Heart right ventricle (tissue), 16 donors: ENCODE results near the gene IL12RB1. TPM values are rescaled to one million over a fixed set of nuclear protein-coding genes. Genes with fewer than 3 reads are reported as not detected.

ENCODE experiments used
- ATAC-seq, 8 donors: fragments of 200-7000 bp; cut with Tn5 transposase; one replicate each; pipeline ENCODE4 v1.9.1; 2020; ENCODE audit warnings: mild to moderate bottlenecking in 8 of 8, moderate library complexity in 8 of 8, moderate number of reproducible peaks in 1 of 8
- DNase-seq, 2 donors: peaks; one replicate each; pipeline ENCODE4 v3.0.0-alpha.2; 2020
- H3K27ac ChIP-seq, 10 donors: fragments of 200-600 bp; sonication (generic) in 2 of 10; one replicate each; pipeline versions ENCODE4 v1.5.0 to v1.8.0; 2020 to 2022; ENCODE audit warnings: mild to moderate bottlenecking in 3 of 10
- H3K27me3 ChIP-seq, 7 donors: fragments of 200-600 bp; one replicate each; pipeline ENCODE4 v1.8.0; 2021 to 2022; ENCODE audit warnings: mild to moderate bottlenecking in 2 of 7
- H3K36me3 ChIP-seq, 9 donors: fragments of 200-600 bp; sonication (generic) in 1 of 9; one replicate each; pipeline versions ENCODE4 v1.5.0 to v1.8.0; 2020 to 2022; ENCODE audit warnings: mild to moderate bottlenecking in 2 of 9
- H3K4me1 ChIP-seq, 9 donors: fragments of 200-600 bp; sonication (generic) in 1 of 9; one replicate each; pipeline versions ENCODE4 v1.5.0 to v1.8.0; 2020 to 2022; ENCODE audit warnings: mild to moderate bottlenecking in 4 of 9
- H3K4me3 ChIP-seq, 10 donors: fragments of 200-600 bp; sonication (generic) in 2 of 10; one replicate each; pipeline versions ENCODE4 v1.5.0 to v1.8.0; 2020 to 2022; ENCODE audit warnings: mild to moderate bottlenecking in 7 of 10, moderate library complexity in 2 of 10
- H3K9me3 ChIP-seq, 11 donors: fragments of 200-600 bp in 10 of 11; sonication (generic) in 2 of 11; one replicate each; pipeline versions ENCODE4 v1.5.0 to v1.8.0; 2013 to 2022; ENCODE audit warnings: mild to moderate bottlenecking in 2 of 11, control low read depth in 1 of 11, moderate library complexity in 1 of 11
- WGBS, 2 donors: extraction: QIAGEN DNeasy Blood & Tissue Kit; methylation state at CpG; one replicate each; pipeline ENCODE4 v1.1.7; 2013; ENCODE audit warnings: inconsistent platforms in 1 of 2; 5-methylcytosine and 5-hydroxymethylcytosine counted together
- intact Hi-C, 10 donors: fragments of 100-400 bp; cut with DNase I; formaldehyde crosslinking; loops; one replicate each; pipeline versions ENCODE4 v1.11.1 to v1.14.2; 2022
- polyA plus RNA-seq, 2 donors: library from polyadenylated mRNA; stranded (reverse); fragments of 200-250 nt; gene quantifications; one replicate each; pipeline ENCODE4 v1.2.3, GENCODE V29; 2013
- total RNA-seq, 10 donors: library from RNA; stranded (reverse); fragmentation: NEBNext Ultra II Directional in 3 of 10; extraction: Animal tissue kit (Norgen Biotek cat#: 25700) in 3 of 10; gene quantifications; one replicate each; pipeline versions ENCODE4 v1.2.1 to v1.2.4, GENCODE V29; 2021 to 2023
- TF ChIP-seq, protein P1 (sequence below), 9 donors: fragments of 200-600 bp; sonication (generic) in 2 of 9; IDR thresholded peaks; one replicate each; pipeline versions ENCODE4 v1.5.0 to v1.8.0; 2021 to 2022; ENCODE audit warnings: antibody characterized with exemption in 9 of 9, mild to moderate bottlenecking in 5 of 9, moderate library complexity in 1 of 9
- donor health status: Arrhythmogenic right ventricular cardiomyopathy.
- donor health status: ischemic (EF 13 %, LVEDD 7.1; RV severe dilation, severe dysfunction).
- donor health status: healthy with polysubstance abuse.
- donor health status: DM: no; HTN: yes; CAD: no.
- donor health status: DM: no; HTN: no; CAD: no.
- donor health status: ischemic (EF 25% LVEDD 6.9; RV normal size, moderate dysfunction).
- donor health status: ischemic (EF 25% LVEDD 5.7; RV mildly dilated, moderate dysfunction).
- donor health status: healthy.
- donor health status: DM: yes; HTN: yes; CAD: no.
- donor health status: Ischemic cardiomyopathy.
- donor health status: ischemic (EF 35%, LVEDD 5.7; RV mildly dilated, moderate dysfunction).
- donor health status: nonischemic (EF 11% LVEDD 7.7; RV severe dilation, severe dysfunction).
- donor health status: DM: yes; HTN: yes; CAD: no.
- donor health status: PGD.
- donor health status: ischemic (EF 29% LVEDD 5.4; RV normal size, mild dysfunction).
- donor health status: nonischemic (EF 23%, LVEDD 6.1; RV moderate dilation, normal function).

Gene IL12RB1
- total and polyA plus RNA-seq, 12 donors: 0.24 to 5.4 (median 0.44) TPM

DNA sequence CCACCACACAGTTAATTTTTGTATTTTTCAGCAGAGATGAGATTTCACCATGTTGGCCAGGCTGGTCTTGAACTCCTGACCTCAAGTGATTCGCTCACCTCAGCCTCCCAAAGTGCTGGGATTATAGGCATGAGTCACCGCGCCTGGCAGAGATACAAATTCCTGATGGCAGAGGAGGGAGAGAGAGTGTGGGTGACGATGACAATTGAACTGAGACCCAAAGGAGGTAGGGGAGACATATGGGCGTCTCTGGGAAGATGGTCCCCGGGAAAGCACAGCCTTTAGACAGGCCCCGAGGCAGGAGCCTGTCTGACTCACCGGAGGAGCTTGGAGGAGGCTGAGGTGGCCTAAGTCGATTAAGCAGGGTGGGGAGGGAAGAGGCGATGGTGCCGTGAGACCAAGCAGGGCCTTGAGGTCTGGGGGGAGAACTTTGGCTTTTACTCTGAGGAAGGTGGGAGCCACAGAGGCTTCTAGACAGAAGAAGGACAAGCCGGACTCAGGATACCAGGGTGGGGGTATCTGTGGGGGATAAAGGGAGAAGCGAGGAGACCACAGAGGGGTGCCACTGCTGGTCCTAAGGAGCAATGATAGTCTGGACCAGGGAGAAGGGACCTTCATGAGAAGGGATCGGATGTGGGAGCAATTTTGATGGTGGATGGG lies 40.5 kb downstream of the IL12RB1 start:
- DNase-seq (no peak), ATAC-seq (peak in 1 of 8 donors; percentile 6)
- Histone ChIP-seq H3K36me3 (no peaks in the 10 kb centered on the region), H3K27ac (peak overlapping the region in 8 of 10 donors; percentile 78 to 89 (median 82)), H3K27me3 (no peaks in the 10 kb centered on the region), H3K4me3 (no peak overlapping the region), H3K4me1 (peaks cover 9 to 49% (median 40%) of the 10 kb centered on the region in 9 donors), H3K9me3 (peaks cover 0 to 4% (median 0%) of the 10 kb centered on the region in 11 donors)
- 71% methylated on average over 14 of the region's 14 CpGs for WGBS, 2 donors
- intact Hi-C loops: no loop called here
- TF ChIP-seq, protein P1, sequence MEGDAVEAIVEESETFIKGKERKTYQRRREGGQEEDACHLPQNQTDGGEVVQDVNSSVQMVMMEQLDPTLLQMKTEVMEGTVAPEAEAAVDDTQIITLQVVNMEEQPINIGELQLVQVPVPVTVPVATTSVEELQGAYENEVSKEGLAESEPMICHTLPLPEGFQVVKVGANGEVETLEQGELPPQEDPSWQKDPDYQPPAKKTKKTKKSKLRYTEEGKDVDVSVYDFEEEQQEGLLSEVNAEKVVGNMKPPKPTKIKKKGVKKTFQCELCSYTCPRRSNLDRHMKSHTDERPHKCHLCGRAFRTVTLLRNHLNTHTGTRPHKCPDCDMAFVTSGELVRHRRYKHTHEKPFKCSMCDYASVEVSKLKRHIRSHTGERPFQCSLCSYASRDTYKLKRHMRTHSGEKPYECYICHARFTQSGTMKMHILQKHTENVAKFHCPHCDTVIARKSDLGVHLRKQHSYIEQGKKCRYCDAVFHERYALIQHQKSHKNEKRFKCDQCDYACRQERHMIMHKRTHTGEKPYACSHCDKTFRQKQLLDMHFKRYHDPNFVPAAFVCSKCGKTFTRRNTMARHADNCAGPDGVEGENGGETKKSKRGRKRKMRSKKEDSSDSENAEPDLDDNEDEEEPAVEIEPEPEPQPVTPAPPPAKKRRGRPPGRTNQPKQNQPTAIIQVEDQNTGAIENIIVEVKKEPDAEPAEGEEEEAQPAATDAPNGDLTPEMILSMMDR (IDR thresholded peaks at IDR 0.05): no peak

DNA sequence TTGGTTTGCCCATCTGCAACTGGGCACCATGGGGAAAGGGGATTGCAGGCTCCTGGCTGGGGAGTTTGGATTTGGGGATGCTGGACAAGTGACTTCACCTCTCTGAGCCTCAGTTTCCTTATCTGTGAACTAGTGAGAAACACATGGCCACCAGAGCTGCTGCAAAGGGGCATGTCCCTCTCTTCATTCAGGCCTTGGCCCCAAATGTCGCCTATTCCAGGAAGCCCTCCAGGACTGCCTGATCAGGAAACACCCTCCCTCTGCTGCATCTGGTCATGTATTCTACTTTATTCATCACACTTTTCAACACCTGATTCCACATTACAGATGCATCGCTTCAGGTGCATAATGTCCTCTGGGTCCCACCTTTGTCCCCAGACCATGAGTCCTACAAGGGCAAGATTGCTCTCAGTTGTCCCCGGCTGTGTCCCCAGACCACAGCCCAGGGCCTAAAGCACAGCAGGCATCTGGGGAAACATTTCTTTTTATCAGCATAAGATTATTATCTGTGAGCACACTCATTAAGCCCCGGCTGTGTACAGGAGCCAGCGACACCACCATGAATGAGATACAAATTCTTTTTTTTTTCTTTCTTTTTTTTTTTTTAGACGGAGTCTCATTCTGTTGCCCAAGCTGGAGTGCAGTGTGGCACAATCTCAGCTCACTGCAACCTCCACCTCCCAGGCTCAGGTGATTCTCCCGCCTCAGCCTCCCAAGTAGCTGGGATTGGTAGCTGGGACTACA lies 41.3 kb downstream of the IL12RB1 start:
- WGBS, 2 donors: 61 to 79% methylated on average over 7 of the region's 7 CpGs
- peak overlapping the region in 9 of 10 donors; percentile 33 to 57 (median 52) for H3K4me3 ChIP-seq
- ATAC-seq: no peak

DNA sequence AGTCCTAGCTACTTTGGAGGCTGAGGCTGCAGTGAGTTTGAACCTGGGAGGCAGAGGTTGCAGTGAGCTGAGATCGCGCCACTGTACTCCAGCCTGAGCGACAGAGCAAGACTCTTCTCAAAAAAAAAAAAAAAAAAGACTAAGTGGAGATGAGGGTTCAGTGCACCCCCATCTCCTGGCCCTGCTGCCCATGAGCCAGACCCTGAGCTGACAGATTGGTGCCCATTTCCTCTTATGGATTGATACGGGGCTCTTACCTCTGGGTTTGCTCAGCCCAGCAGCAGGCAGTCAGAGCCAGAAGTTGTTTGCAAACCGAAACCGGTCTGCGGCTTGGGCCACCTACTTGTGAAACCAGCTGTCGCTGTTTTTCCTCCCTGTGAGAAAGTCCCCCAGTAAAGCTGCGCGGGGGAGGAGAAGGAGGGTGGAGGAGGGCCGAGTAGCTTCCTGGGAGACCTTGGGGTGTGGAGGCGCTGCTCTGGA lies 41.9 kb downstream of the IL12RB1 start:
- H3K27me3 ChIP-seq: no peaks in the 10 kb centered on the region
- peak overlapping the region in 9 of 10 donors; percentile 33 to 57 (median 52) for H3K4me3 ChIP-seq
- peaks cover 6 to 37% (median 30%) of the 10 kb centered on the region in 9 donors for H3K4me1 ChIP-seq
- intact Hi-C loops: loop anchor here in 1 of 10 donors (2.0 kb wide), 1 partner anchor 22 kb away; no protein-coding TSS in a partner anchor
- TF ChIP-seq, protein P1 (IDR thresholded peaks at IDR 0.05): no peak
- peak overlapping the region; percentile 72 to 89 (median 82) for H3K27ac ChIP-seq
- WGBS, 2 donors: 9 to 15% methylated on average over 12 of the region's 12 CpGs
- DNase-seq: peak; percentile 73 to 82
- H3K9me3 ChIP-seq: peaks cover 0 to 11% (median 0%) of the 10 kb centered on the region in 11 donors
- no peaks in the 10 kb centered on the region for H3K36me3 ChIP-seq
- peak in 7 of 8 donors; percentile 50 to 70 (median 63) for ATAC-seq

More for the DNA sequence above, 41.3 kb downstream of the IL12RB1 start:
- H3K27me3 ChIP-seq: no peaks in the 10 kb centered on the region
- intact Hi-C loops: loop anchor here in 1 of 10 donors (2.0 kb wide), 1 partner anchor 23 kb away; no protein-coding TSS in a partner anchor
- H3K36me3 ChIP-seq: no peaks in the 10 kb centered on the region
- H3K4me1 ChIP-seq: peaks cover 6 to 42% (median 33%) of the 10 kb centered on the region in 9 donors
- peak overlapping the region; percentile 72 to 89 (median 82) for H3K27ac ChIP-seq
- TF ChIP-seq, protein P1 (IDR thresholded peaks at IDR 0.05): no peak
- peaks cover 0 to 11% (median 0%) of the 10 kb centered on the region in 11 donors for H3K9me3 ChIP-seq
- DNase-seq: no peak

DNA sequence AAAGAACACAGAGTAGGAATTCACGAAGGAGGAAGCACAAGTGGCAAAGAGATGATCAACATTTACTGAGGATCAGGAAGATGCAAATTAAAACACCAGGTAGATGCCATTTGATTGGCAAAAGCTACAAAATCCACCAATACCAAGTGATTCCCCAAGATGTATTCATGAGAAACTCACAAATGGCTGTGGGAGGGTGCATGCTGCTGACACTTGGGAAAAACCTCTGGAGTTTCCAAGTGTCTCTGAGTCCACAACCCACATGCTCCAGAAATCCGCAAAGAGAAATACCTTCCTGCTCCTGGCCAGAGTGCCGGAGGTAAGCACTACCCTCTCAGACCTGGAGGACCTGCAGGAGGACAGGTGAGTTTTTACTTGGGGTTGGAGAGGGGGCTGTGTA lies 43.1 kb downstream of the IL12RB1 start:
- H3K27ac ChIP-seq: peak overlapping the region in 1 of 10 donors; percentile 85
- intact Hi-C loops: loop anchor here in 1 of 10 donors (2.0 kb wide), 1 partner anchor 21 kb away; no protein-coding TSS in a partner anchor
- no peak for ATAC-seq

More for the DNA sequence above, 43.1 kb downstream of the IL12RB1 start:
- no peak overlapping the region for H3K4me3 ChIP-seq
- TF ChIP-seq, protein P1 (IDR thresholded peaks at IDR 0.05): no peak
- H3K4me1 ChIP-seq: peaks cover under 1 to 25% (median 21%) of the 10 kb centered on the region in 9 donors
- 90 to 97% methylated on average over 3 of the region's 3 CpGs for WGBS, 2 donors
- peaks cover 0 to 11% (median 0%) of the 10 kb centered on the region in 11 donors for H3K9me3 ChIP-seq
- H3K36me3 ChIP-seq: no peaks in the 10 kb centered on the region
- no peaks in the 10 kb centered on the region for H3K27me3 ChIP-seq
- DNase-seq: no peak
